ENCODE data around the gene MEX3C. TPM values are rescaled to one million over a fixed set of nuclear protein-coding genes. Genes with fewer than 3 reads are reported as not detected.

Gene MEX3C
- total and polyA plus RNA-seq, 9 donors = 18.1 to 47.4 (median 33.0) TPM

- intact Hi-C loops (cut with DNase I) = no loop called here
- TF ChIP-seq POLR2A (IDR thresholded peaks at IDR 0.05) (no peak), EP300 (IDR thresholded peaks at IDR 0.05) (no peak), CTCF (IDR thresholded peaks at IDR 0.05) (no peak)
These were observed 46.3 kb downstream of the MEX3C start for GRCh38 chr18:51151185-51151567.

GRCh38 chr18:51150113-51150700 lies 47.3 kb downstream of the MEX3C start:
- Histone ChIP-seq H3K27me3 (no peaks in the 10 kb centered on the region), H3K4me1 (ENCODE audit: insufficient read depth) (peaks cover 2% of the 10 kb centered on the region), H3K9me3 (no peaks in the 10 kb centered on the region), H3K36me3 (no peaks in the 10 kb centered on the region), H3K4me3 (no peak overlapping the region), H3K27ac (no peak overlapping the region)
- TF ChIP-seq POLR2A (IDR thresholded peaks at IDR 0.05) (no peak), CTCF (IDR thresholded peaks at IDR 0.05) (no peak), EP300 (IDR thresholded peaks at IDR 0.05) (no peak)
- DNase-seq = no peak
- intact Hi-C loops (cut with DNase I) = no loop called here
- 91 to 95% (median 93%) methylated on average over 6 of the region's 6 CpGs for whole genome bisulfite sequencing, 3 donors

More at GRCh38 chr18:51151185-51151567, 46.3 kb downstream of the MEX3C start:
- Histone ChIP-seq H3K36me3 (no peaks in the 10 kb centered on the region), H3K27me3 (no peaks in the 10 kb centered on the region), H3K27ac (no peak overlapping the region), H3K9me3 (no peaks in the 10 kb centered on the region), H3K4me1 (ENCODE audit: insufficient read depth) (peaks cover 2% of the 10 kb centered on the region), H3K4me3 (no peak overlapping the region)
- no peak for DNase-seq
- WGBS, 3 donors = 74 to 94% (median 86%) methylated on average over 5 of the region's 5 CpGs

- intact Hi-C loops (cut with DNase I) = no loop called here
- Histone ChIP-seq H3K9me3 (no peaks in the 10 kb centered on the region), H3K36me3 (no peaks in the 10 kb centered on the region), H3K27me3 (no peaks in the 10 kb centered on the region), H3K27ac (no peak overlapping the region), H3K4me1 (ENCODE audit: insufficient read depth) (peaks cover 2% of the 10 kb centered on the region), H3K4me3 (no peak overlapping the region)
- WGBS, 3 donors = 97% methylated on average over 4 of the region's 4 CpGs
- TF ChIP-seq EP300 (IDR thresholded peaks at IDR 0.05) (no peak), CTCF (IDR thresholded peaks at IDR 0.05) (no peak), POLR2A (IDR thresholded peaks at IDR 0.05) (no peak)
- no peak for DNase-seq
These were observed 47.8 kb downstream of the MEX3C start for GRCh38 chr18:51149670-51150069.

GRCh38 chr18:51146909-51147308 lies 50.6 kb downstream of the MEX3C start:
- H3K27ac ChIP-seq = no peak overlapping the region
- intact Hi-C loops (cut with DNase I) = no loop called here
- no peak for DNase-seq
- no peaks in the 10 kb centered on the region for H3K27me3 ChIP-seq
- H3K36me3 ChIP-seq = no peaks in the 10 kb centered on the region
- no peaks in the 10 kb centered on the region for H3K9me3 ChIP-seq
- no peak overlapping the region for H3K4me3 ChIP-seq
- no peaks in the 10 kb centered on the region for H3K4me1 ChIP-seq (ENCODE audit: insufficient read depth)
- whole genome bisulfite sequencing, 3 donors = 68 to 96% (median 68%) methylated on average over 4 of the region's 4 CpGs
- no peak for TF ChIP-seq CTCF (IDR thresholded peaks at IDR 0.05)
- TF ChIP-seq EP300 (IDR thresholded peaks at IDR 0.05) = no peak
- TF ChIP-seq POLR2A (IDR thresholded peaks at IDR 0.05) = no peak
